Measurements from ENCODE around the gene ATP1A2.

Gene ATP1A2

GRCh38 chr1:160112357-160112756, 3.2 kb upstream of the ATP1A2 start:
- H3K27me3 ChIP-seq (ENCODE audit: control insufficient read depth, insufficient read depth, low read length): no peaks in the 10 kb centered on the region
- H3K4me2 ChIP-seq (ENCODE audit: low read length): no peak overlapping the region
- no peak overlapping the region for H3K9ac ChIP-seq
- TF ChIP-seq CTCF (IDR thresholded peaks at IDR 0.05): no peak
- no peaks in the 10 kb centered on the region for H3K4me1 ChIP-seq
- H3K4me3 ChIP-seq (ENCODE audit: low read depth, low read length): no peak overlapping the region
- H3K9me3 ChIP-seq (ENCODE audit: control insufficient read depth, low read length): no peaks in the 10 kb centered on the region
- no peak overlapping the region for H3K27ac ChIP-seq
- H3K79me2 ChIP-seq: no peaks in the 10 kb centered on the region
- no peaks in the 10 kb centered on the region for H3K36me3 ChIP-seq (ENCODE audit: control insufficient read depth, insufficient read depth, low read length)
- no peak overlapping the region for H2AFZ ChIP-seq

GRCh38 chr1:160113407-160113806, 2.2 kb upstream of the ATP1A2 start:
- Histone ChIP-seq H3K9me3 (ENCODE audit: control insufficient read depth, low read length) (no peaks in the 10 kb centered on the region), H3K27me3 (ENCODE audit: control insufficient read depth, insufficient read depth, low read length) (no peaks in the 10 kb centered on the region), H3K27ac (no peak overlapping the region), H3K79me2 (no peaks in the 10 kb centered on the region), H3K36me3 (ENCODE audit: control insufficient read depth, insufficient read depth, low read length) (no peaks in the 10 kb centered on the region), H3K9ac (no peak overlapping the region), H3K4me2 (ENCODE audit: low read length) (no peak overlapping the region), H3K4me3 (ENCODE audit: low read depth, low read length) (no peak overlapping the region), H2AFZ (no peak overlapping the region), H3K4me1 (no peaks in the 10 kb centered on the region)
- TF ChIP-seq CTCF (IDR thresholded peaks at IDR 0.05): no peak

GRCh38 chr1:160114085-160114484, 1.5 kb upstream of the ATP1A2 start:
- H3K4me1 ChIP-seq: no peaks in the 10 kb centered on the region
- no peaks in the 10 kb centered on the region for H3K79me2 ChIP-seq
- no peak overlapping the region for H3K4me2 ChIP-seq (ENCODE audit: low read length)
- H3K27me3 ChIP-seq (ENCODE audit: control insufficient read depth, insufficient read depth, low read length): no peaks in the 10 kb centered on the region
- no peak overlapping the region for H2AFZ ChIP-seq
- no peaks in the 10 kb centered on the region for H3K9me3 ChIP-seq (ENCODE audit: control insufficient read depth, low read length)
- no peak for TF ChIP-seq CTCF (IDR thresholded peaks at IDR 0.05)
- H3K36me3 ChIP-seq (ENCODE audit: control insufficient read depth, insufficient read depth, low read length): no peaks in the 10 kb centered on the region
- no peak overlapping the region for H3K27ac ChIP-seq
- H3K9ac ChIP-seq: no peak overlapping the region
- H3K4me3 ChIP-seq (ENCODE audit: low read depth, low read length): no peak overlapping the region

GRCh38 chr1:160116283-160117147, 956 bp downstream of the ATP1A2 start:
- H3K36me3 ChIP-seq (ENCODE audit: control insufficient read depth, insufficient read depth, low read length): no peaks in the 10 kb centered on the region
- no peaks in the 10 kb centered on the region for H3K27me3 ChIP-seq (ENCODE audit: control insufficient read depth, insufficient read depth, low read length)
- H3K4me2 ChIP-seq (ENCODE audit: low read length): no peak overlapping the region
- no peaks in the 10 kb centered on the region for H3K79me2 ChIP-seq
- no peak for TF ChIP-seq CTCF (IDR thresholded peaks at IDR 0.05)
- H3K27ac ChIP-seq: no peak overlapping the region
- H3K4me1 ChIP-seq: no peaks in the 10 kb centered on the region
- H3K9me3 ChIP-seq (ENCODE audit: control insufficient read depth, low read length): no peaks in the 10 kb centered on the region
- H2AFZ ChIP-seq: no peak overlapping the region
- H3K4me3 ChIP-seq (ENCODE audit: low read depth, low read length): no peak overlapping the region
- no peak overlapping the region for H3K9ac ChIP-seq

GRCh38 chr1:160117300-160117699, 1.7 kb downstream of the ATP1A2 start:
- no peak for TF ChIP-seq CTCF (IDR thresholded peaks at IDR 0.05)
- no peaks in the 10 kb centered on the region for H3K4me1 ChIP-seq
- H3K27ac ChIP-seq: no peak overlapping the region
- no peak overlapping the region for H3K9ac ChIP-seq
- H3K36me3 ChIP-seq (ENCODE audit: control insufficient read depth, insufficient read depth, low read length): no peaks in the 10 kb centered on the region
- no peaks in the 10 kb centered on the region for H3K27me3 ChIP-seq (ENCODE audit: control insufficient read depth, insufficient read depth, low read length)
- H3K9me3 ChIP-seq (ENCODE audit: control insufficient read depth, low read length): no peaks in the 10 kb centered on the region
- H3K79me2 ChIP-seq: no peaks in the 10 kb centered on the region
- no peak overlapping the region for H2AFZ ChIP-seq
- H3K4me2 ChIP-seq (ENCODE audit: low read length): no peak overlapping the region
- H3K4me3 ChIP-seq (ENCODE audit: low read depth, low read length): no peak overlapping the region
